WTC11 (cell line): ENCODE results near the gene STAT6. TPM values are rescaled to one million over a fixed set of nuclear protein-coding genes. Genes with fewer than 3 reads are reported as not detected.

Source experiments
- ATAC-seq: fragments of 200-7000 bp; cut with Tn5 transposase; 2 replicates; pipeline ENCODE4 v1.10.0; 2021; ENCODE audit warnings: mild to moderate bottlenecking, moderate library complexity
- CTCF ChIA-PET: fragments of 300-600 bp; sonication (Branson Sonifier 250); formaldehyde crosslinking; loops from one replicate; lab custom pipeline; 2021; ENCODE audit warnings: antibody characterized with exemption; lab: Charles Lee
- POLR2A ChIA-PET: fragments of 350-600 bp; sonication (Branson Sonifier 250); formaldehyde crosslinking; loops from one replicate; lab custom pipeline; 2021; ENCODE audit warnings: antibody characterized with exemption; lab: Charles Lee
- DNase-seq: peaks from one replicate; pipeline ENCODE4 v3.0.0; 2021; ENCODE audit warnings: low spot score
- H3K27ac Mint-ChIP-seq: 2 replicates; pipeline ENCODE4 v1.8.0; 2021; ENCODE audit warnings: mixed read lengths
- H3K27me3 Mint-ChIP-seq: 2 replicates; pipeline ENCODE4 v1.8.0; 2021; ENCODE audit warnings: low read depth, mild to moderate bottlenecking, moderate library complexity, mixed read lengths
- H3K36me3 Mint-ChIP-seq: 2 replicates; pipeline ENCODE4 v1.8.0; 2021; ENCODE audit warnings: mixed read lengths
- H3K4me1 Mint-ChIP-seq: 2 replicates; pipeline ENCODE4 v1.8.0; 2022; ENCODE audit warnings: mixed read lengths
- H3K4me3 Mint-ChIP-seq: 2 replicates; pipeline ENCODE4 v1.8.0; 2021; ENCODE audit warnings: mild to moderate bottlenecking, moderate library complexity, mixed read lengths
- H3K9me3 Mint-ChIP-seq: 2 replicates; pipeline ENCODE4 v1.8.0; 2021; ENCODE audit warnings: mixed read lengths
- IRF2 ChIP-seq: sonication (generic); formaldehyde crosslinking; IDR thresholded peaks from 2 replicates; pipeline ENCODE4 v1.8.0; 2022; ENCODE audit warnings: low read depth, missing genetic modification reagents, borderline replicate concordance
- SP1 ChIP-seq: sonication (generic); formaldehyde crosslinking; conservative IDR thresholded peaks from 2 replicates; pipeline ENCODE4 v1.8.1; 2022; ENCODE audit warnings: missing genetic modification reagents
- ZNF232 ChIP-seq: sonication (generic); formaldehyde crosslinking; IDR thresholded peaks from 2 replicates; pipeline ENCODE4 v1.8.0; 2022; ENCODE audit warnings: mild to moderate bottlenecking, missing genetic modification reagents
- ZNF416 ChIP-seq: fragments of 250-450 bp; sonication (Bioruptor Pico); IDR thresholded peaks from 2 replicates; pipeline ENCODE4 v1.9.0; 2021; ENCODE audit warnings: mild to moderate bottlenecking, inconsistent platforms
- total RNA-seq: library from RNA; stranded (reverse); gene quantifications from 3 replicates; pipeline ENCODE4 v1.2.3, GENCODE V29; 2021
- TF ChIP-seq, protein P1 (sequence below): sonication (generic); formaldehyde crosslinking; IDR thresholded peaks from 2 replicates; pipeline ENCODE4 v1.8.0; 2023; ENCODE audit warnings: missing genetic modification reagents, mild to moderate bottlenecking, borderline replicate concordance
- TF ChIP-seq, protein P2 (sequence below): sonication (generic); formaldehyde crosslinking; IDR thresholded peaks from 2 replicates; pipeline ENCODE4 v1.8.1; 2022; ENCODE audit warnings: mild to moderate bottlenecking, moderate library complexity, missing genetic modification reagents
- TF ChIP-seq, protein P3 (sequence below): sonication (generic); formaldehyde crosslinking; IDR thresholded peaks from 2 replicates; pipeline ENCODE4 v1.8.1; 2022; ENCODE audit warnings: missing genetic modification reagents, borderline replicate concordance
- TF ChIP-seq, protein P4 (sequence below): sonication (generic); formaldehyde crosslinking; IDR thresholded peaks from 2 replicates; pipeline ENCODE4 v1.8.1; 2023; ENCODE audit warnings: mild to moderate bottlenecking, missing genetic modification reagents, borderline replicate concordance

The STAT6 gene
- total RNA-seq, 1 experiment from 2014 or later: 47.0 TPM

DNA sequence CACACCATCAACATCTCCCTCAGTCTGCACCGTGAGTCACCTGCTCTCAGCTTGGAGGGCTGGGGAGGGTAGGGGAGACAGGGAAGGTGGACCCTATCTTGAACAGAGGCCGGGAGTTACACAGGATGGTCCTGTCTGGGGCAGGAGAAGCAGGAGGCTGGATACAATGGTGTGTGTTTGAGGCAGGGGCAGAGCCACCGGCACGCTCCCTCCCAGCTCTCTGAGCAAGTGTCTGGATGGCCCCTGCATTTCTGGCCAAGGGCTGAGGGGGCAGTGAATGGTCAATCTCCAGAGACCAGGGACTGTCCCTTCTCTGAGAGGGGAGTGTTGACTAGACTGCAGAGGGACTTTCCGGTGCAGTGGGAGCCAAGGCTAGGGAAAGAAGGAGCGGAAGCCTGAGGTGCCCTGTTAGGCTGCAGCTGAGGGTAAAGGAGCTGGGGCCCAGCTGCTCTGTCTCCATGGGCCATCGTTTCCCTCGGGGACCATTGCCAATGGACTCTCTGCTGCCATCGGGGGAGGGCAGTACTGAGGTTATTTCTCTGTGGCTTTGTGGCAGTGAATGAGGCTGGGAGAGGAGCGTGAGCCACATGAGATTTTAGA is 34.4 kb upstream of the STAT6 start (continued):
- TF ChIP-seq, protein P1, sequence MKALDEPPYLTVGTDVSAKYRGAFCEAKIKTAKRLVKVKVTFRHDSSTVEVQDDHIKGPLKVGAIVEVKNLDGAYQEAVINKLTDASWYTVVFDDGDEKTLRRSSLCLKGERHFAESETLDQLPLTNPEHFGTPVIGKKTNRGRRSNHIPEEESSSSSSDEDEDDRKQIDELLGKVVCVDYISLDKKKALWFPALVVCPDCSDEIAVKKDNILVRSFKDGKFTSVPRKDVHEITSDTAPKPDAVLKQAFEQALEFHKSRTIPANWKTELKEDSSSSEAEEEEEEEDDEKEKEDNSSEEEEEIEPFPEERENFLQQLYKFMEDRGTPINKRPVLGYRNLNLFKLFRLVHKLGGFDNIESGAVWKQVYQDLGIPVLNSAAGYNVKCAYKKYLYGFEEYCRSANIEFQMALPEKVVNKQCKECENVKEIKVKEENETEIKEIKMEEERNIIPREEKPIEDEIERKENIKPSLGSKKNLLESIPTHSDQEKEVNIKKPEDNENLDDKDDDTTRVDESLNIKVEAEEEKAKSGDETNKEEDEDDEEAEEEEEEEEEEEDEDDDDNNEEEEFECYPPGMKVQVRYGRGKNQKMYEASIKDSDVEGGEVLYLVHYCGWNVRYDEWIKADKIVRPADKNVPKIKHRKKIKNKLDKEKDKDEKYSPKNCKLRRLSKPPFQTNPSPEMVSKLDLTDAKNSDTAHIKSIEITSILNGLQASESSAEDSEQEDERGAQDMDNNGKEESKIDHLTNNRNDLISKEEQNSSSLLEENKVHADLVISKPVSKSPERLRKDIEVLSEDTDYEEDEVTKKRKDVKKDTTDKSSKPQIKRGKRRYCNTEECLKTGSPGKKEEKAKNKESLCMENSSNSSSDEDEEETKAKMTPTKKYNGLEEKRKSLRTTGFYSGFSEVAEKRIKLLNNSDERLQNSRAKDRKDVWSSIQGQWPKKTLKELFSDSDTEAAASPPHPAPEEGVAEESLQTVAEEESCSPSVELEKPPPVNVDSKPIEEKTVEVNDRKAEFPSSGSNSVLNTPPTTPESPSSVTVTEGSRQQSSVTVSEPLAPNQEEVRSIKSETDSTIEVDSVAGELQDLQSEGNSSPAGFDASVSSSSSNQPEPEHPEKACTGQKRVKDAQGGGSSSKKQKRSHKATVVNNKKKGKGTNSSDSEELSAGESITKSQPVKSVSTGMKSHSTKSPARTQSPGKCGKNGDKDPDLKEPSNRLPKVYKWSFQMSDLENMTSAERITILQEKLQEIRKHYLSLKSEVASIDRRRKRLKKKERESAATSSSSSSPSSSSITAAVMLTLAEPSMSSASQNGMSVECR: no peak

DNA sequence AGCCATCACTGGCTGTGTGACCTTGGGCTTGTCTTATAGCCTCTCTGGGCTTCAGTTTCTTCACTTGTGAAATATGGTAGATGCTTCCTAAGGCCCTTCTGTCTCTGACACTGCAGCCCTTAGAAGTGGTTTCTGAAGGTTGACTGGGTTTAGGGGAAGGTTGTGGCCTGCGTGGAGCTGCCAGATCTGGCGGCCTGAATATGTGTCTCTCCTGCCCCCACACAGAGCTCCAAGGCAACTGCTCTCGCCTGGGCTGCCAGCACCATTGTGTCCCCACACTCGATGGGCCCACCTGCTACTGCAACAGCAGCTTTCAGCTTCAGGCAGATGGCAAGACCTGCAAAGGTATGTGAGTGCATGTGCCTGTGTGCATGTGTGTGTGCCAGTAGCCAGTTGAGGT is 32.3 kb upstream of the STAT6 start:
- no peak for ATAC-seq
- no peak for TF ChIP-seq SP1
- TF ChIP-seq, protein P2, sequence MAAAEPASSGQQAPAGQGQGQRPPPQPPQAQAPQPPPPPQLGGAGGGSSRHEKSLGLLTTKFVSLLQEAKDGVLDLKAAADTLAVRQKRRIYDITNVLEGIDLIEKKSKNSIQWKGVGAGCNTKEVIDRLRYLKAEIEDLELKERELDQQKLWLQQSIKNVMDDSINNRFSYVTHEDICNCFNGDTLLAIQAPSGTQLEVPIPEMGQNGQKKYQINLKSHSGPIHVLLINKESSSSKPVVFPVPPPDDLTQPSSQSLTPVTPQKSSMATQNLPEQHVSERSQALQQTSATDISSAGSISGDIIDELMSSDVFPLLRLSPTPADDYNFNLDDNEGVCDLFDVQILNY (CRISPR knock-in tag): no peak
- TF ChIP-seq, protein P1: no peak
- no peak for TF ChIP-seq IRF2 (CRISPR knock-in tag)
- TF ChIP-seq, protein P3, sequence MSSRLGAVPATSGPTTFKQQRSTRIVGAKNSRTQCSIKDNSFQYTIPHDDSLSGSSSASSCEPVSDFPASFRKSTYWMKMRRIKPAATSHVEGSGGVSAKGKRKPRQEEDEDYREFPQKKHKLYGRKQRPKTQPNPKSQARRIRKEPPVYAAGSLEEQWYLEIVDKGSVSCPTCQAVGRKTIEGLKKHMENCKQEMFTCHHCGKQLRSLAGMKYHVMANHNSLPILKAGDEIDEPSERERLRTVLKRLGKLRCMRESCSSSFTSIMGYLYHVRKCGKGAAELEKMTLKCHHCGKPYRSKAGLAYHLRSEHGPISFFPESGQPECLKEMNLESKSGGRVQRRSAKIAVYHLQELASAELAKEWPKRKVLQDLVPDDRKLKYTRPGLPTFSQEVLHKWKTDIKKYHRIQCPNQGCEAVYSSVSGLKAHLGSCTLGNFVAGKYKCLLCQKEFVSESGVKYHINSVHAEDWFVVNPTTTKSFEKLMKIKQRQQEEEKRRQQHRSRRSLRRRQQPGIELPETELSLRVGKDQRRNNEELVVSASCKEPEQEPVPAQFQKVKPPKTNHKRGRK: no peak
- TF ChIP-seq, protein P4, sequence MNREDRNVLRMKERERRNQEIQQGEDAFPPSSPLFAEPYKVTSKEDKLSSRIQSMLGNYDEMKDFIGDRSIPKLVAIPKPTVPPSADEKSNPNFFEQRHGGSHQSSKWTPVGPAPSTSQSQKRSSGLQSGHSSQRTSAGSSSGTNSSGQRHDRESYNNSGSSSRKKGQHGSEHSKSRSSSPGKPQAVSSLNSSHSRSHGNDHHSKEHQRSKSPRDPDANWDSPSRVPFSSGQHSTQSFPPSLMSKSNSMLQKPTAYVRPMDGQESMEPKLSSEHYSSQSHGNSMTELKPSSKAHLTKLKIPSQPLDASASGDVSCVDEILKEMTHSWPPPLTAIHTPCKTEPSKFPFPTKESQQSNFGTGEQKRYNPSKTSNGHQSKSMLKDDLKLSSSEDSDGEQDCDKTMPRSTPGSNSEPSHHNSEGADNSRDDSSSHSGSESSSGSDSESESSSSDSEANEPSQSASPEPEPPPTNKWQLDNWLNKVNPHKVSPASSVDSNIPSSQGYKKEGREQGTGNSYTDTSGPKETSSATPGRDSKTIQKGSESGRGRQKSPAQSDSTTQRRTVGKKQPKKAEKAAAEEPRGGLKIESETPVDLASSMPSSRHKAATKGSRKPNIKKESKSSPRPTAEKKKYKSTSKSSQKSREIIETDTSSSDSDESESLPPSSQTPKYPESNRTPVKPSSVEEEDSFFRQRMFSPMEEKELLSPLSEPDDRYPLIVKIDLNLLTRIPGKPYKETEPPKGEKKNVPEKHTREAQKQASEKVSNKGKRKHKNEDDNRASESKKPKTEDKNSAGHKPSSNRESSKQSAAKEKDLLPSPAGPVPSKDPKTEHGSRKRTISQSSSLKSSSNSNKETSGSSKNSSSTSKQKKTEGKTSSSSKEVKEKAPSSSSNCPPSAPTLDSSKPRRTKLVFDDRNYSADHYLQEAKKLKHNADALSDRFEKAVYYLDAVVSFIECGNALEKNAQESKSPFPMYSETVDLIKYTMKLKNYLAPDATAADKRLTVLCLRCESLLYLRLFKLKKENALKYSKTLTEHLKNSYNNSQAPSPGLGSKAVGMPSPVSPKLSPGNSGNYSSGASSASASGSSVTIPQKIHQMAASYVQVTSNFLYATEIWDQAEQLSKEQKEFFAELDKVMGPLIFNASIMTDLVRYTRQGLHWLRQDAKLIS (CRISPR knock-in tag): no peak
- no peak for TF ChIP-seq ZNF416
- no peak for TF ChIP-seq ZNF232
- TF ChIP-seq, all 79 proteins: peak for 0
- CTCF ChIA-PET: interaction anchor here (1.1 kb wide), 1 partner anchor 32 kb away, joined by 3 read pairs; no protein-coding TSS in a partner anchor
- peaks cover 4% of the 10 kb centered on the region for H3K4me1 Mint-ChIP-seq
- peaks cover 72% of the 10 kb centered on the region for H3K36me3 Mint-ChIP-seq
- H3K4me3 Mint-ChIP-seq: no peak overlapping the region
- H3K27me3 Mint-ChIP-seq: no peaks in the 10 kb centered on the region
- no peak overlapping the region; the same call in 1 of the 2 replicates for H3K27ac Mint-ChIP-seq
- DNase-seq: no peak
- no peaks in the 10 kb centered on the region for H3K9me3 Mint-ChIP-seq
- POLR2A ChIA-PET: no interaction called here
